ENCODE measurements around the gene SMC3. TPM values are rescaled to one million over a fixed set of nuclear protein-coding genes. Genes with fewer than 3 reads are reported as not detected.

Gene SMC3
- total RNA-seq, 2 donors from 2014 or later: 25.6 to 38.8 TPM

DNA sequence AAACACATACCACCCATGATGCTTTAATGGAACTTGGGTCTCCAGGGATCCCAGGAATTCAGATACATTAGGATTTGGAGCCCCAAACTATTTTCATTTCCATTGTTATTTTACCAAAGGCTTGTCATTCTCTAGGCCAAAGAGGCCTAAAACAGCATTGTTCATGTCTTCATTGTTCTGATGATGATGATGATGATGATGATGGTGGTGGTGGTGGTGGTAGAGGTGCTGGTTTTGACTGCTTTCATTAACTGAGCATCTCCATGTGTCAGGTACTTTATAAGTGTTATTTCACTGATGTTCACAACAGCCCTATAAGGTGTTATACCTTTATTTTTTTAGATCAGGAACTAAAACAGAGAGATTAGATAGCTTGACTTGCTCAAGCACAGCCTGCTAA lies 64.4 kb downstream of the SMC3 start:
- no peak overlapping the region for H3K27ac ChIP-seq
- H3K4me3 ChIP-seq: no peak overlapping the region
- H3K27me3 ChIP-seq (replicated peaks; ENCODE audit: insufficient read depth): peaks cover 3% of the 10 kb centered on the region
- no peaks in the 10 kb centered on the region for H3K9me3 ChIP-seq
- intact Hi-C loops (cut with DNase I): no loop called here
- TF ChIP-seq POLR2AphosphoS5 (IDR thresholded peaks at IDR 0.05) (no peak), POLR2A (IDR thresholded peaks at IDR 0.05) (no peak)
- TF ChIP-seq, protein P1, sequence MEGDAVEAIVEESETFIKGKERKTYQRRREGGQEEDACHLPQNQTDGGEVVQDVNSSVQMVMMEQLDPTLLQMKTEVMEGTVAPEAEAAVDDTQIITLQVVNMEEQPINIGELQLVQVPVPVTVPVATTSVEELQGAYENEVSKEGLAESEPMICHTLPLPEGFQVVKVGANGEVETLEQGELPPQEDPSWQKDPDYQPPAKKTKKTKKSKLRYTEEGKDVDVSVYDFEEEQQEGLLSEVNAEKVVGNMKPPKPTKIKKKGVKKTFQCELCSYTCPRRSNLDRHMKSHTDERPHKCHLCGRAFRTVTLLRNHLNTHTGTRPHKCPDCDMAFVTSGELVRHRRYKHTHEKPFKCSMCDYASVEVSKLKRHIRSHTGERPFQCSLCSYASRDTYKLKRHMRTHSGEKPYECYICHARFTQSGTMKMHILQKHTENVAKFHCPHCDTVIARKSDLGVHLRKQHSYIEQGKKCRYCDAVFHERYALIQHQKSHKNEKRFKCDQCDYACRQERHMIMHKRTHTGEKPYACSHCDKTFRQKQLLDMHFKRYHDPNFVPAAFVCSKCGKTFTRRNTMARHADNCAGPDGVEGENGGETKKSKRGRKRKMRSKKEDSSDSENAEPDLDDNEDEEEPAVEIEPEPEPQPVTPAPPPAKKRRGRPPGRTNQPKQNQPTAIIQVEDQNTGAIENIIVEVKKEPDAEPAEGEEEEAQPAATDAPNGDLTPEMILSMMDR (IDR thresholded peaks at IDR 0.05): no peak
- DNase-seq (ENCODE audit: low spot score): no peak
- peaks cover 2% of the 10 kb centered on the region for H3K4me1 ChIP-seq (replicated peaks)
- H3K36me3 ChIP-seq: no peaks in the 10 kb centered on the region

DNA sequence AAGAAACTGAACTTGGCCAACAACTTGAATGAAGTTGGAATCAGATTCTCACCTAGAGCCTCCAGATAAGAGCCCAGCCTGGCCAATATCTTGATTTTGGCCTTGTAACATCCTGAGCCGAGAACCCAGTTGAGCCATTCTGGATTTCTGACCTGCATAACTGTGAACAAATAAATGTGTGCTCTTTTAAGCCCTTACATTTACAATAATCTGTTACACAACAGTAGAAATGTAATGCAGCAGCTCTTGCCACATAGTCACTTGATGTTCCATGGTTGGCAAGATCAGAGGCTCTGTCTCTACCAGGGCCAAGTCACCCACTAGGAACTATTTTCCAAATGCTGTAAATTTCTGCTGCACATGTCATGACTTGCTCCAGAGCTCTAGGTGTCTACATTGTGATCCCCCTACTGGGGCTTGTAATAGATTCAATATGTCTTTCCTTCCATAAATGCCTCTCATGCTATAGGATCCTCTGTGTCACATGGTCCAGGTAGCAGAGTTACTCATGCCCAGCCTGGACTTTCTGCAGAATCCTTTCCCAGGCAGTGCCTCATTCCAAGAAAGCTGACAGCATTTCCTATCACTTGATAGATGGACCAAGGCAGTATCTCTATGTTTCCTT lies 65.2 kb downstream of the SMC3 start:
- H3K27ac ChIP-seq: no peak overlapping the region
- TF ChIP-seq POLR2AphosphoS5 (IDR thresholded peaks at IDR 0.05): peak; percentile 23
- TF ChIP-seq, protein P1 (IDR thresholded peaks at IDR 0.05): no peak
- H3K4me3 ChIP-seq: no peak overlapping the region
- H3K36me3 ChIP-seq: no peaks in the 10 kb centered on the region
- 59% methylated on average over 1 of the region's 1 CpG for WGBS
- peaks cover 2% of the 10 kb centered on the region for H3K4me1 ChIP-seq (replicated peaks)
- DNase-seq (ENCODE audit: low spot score): peak; percentile 11
- H3K27me3 ChIP-seq (replicated peaks; ENCODE audit: insufficient read depth): peaks cover 5% of the 10 kb centered on the region
- intact Hi-C loops (cut with DNase I): no loop called here
- H3K9me3 ChIP-seq: no peaks in the 10 kb centered on the region

DNA sequence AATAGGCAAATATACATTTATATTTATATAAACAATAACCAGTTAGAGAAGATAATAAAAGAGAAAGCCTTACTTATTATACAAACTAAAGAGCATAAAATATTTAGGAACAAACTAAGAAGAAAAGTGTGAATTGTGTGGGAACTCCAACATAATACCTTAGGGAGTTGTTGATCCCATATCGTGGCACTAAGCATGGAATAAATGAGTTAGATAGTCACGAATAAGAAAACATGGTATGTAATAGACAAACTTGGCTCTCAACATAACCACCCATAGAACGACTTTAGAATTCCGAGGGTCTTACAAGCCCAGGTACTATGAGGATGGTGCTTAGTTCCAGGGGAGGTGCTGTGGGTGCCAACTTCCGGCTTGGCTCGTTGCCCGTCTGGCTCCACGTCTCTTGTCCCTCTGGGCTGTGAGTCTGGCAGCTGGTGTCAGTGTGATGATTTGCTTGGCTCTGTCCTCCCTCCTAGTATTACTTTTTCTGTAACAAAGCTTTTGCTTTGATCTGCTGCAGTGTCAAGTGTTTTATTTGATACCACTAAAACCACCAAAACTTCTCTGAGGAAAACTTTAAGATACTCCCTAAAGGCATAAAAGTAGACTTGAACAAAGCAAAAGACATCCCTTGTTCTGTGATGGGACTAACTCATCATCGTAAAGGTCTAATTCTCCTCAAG lies 67.2 kb downstream of the SMC3 start:
- TF ChIP-seq POLR2AphosphoS5 (IDR thresholded peaks at IDR 0.05) (no peak), POLR2A (IDR thresholded peaks at IDR 0.05) (no peak)
- TF ChIP-seq, protein P1 (IDR thresholded peaks at IDR 0.05): no peak
- WGBS: 6% methylated on average over 9 of the region's 9 CpGs
- DNase-seq (ENCODE audit: low spot score): no peak

DNA sequence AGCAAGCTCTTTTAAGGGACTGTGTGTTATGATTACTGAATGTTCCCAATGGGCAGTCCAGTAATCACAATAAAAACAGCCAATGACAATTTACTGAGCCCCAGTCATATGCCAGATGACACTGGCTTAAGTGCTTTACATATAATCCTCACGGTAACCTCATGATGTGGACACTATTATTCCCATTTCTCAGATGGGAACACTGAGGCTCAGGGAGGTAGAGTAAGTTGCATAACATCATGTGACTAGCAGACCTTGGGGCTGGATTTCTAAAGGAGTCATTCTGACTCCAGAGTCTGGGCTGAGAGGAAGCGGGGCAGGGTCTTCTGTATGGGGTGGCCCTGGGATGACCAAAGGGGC lies 69.1 kb downstream of the SMC3 start:
- WGBS: 81% methylated on average over 2 of the region's 2 CpGs
- Histone ChIP-seq H3K27me3 (replicated peaks; ENCODE audit: insufficient read depth) (peaks cover 5% of the 10 kb centered on the region), H3K36me3 (no peaks in the 10 kb centered on the region), H3K4me1 (replicated peaks) (no peaks in the 10 kb centered on the region), H3K4me3 (no peak overlapping the region), H3K27ac (no peak overlapping the region), H3K9me3 (no peaks in the 10 kb centered on the region)
- TF ChIP-seq, protein P1 (IDR thresholded peaks at IDR 0.05): no peak
- TF ChIP-seq POLR2A (IDR thresholded peaks at IDR 0.05) (no peak), POLR2AphosphoS5 (IDR thresholded peaks at IDR 0.05) (no peak)
- intact Hi-C loops (cut with DNase I): no loop called here
- no peak for DNase-seq (ENCODE audit: low spot score)

More for the DNA sequence above, 67.2 kb downstream of the SMC3 start:
- Histone ChIP-seq H3K27ac (no peak overlapping the region), H3K36me3 (no peaks in the 10 kb centered on the region), H3K4me3 (no peak overlapping the region), H3K4me1 (replicated peaks) (no peaks in the 10 kb centered on the region), H3K9me3 (no peaks in the 10 kb centered on the region), H3K27me3 (replicated peaks; ENCODE audit: insufficient read depth) (peaks cover 5% of the 10 kb centered on the region)
- intact Hi-C loops (cut with DNase I): no loop called here
